ENCODE measurements around the gene PBX2. TPM values are rescaled to one million over a fixed set of nuclear protein-coding genes. Genes with fewer than 3 reads are reported as not detected.

The PBX2 gene
- total RNA-seq, 1 donor from 2014 or later: 36.5 TPM

- Histone ChIP-seq H3K4me1 (peaks cover 39% of the 10 kb centered on the region), H3K4me3 (peak overlapping the region; percentile 82), H3K36me3 (peaks cover 7% of the 10 kb centered on the region), H3K27ac (replicated peaks) (no peak overlapping the region), H3K9me3 (replicated peaks) (no peaks in the 10 kb centered on the region), H3K27me3 (ENCODE audit: low read depth) (peaks cover 52% of the 10 kb centered on the region)
- TF ChIP-seq CTCF (IDR thresholded peaks at IDR 0.05; ENCODE audit: borderline replicate concordance): no peak
- intact Hi-C loops (cut with micrococcal nuclease): no loop called here
- DNase-seq: no peak
Observed at GRCh38 chr6:32151181-32151862, 38.7 kb downstream of the PBX2 start.

- DNase-seq: no peak
- H3K9me3 ChIP-seq (replicated peaks): no peaks in the 10 kb centered on the region
- H3K27ac ChIP-seq (replicated peaks): no peak overlapping the region
- intact Hi-C loops (cut with micrococcal nuclease): no loop called here
- H3K36me3 ChIP-seq: no peaks in the 10 kb centered on the region
- TF ChIP-seq CTCF (IDR thresholded peaks at IDR 0.05; ENCODE audit: borderline replicate concordance): no peak
- peak overlapping the region; percentile 82 for H3K4me3 ChIP-seq
- peaks cover 33% of the 10 kb centered on the region for H3K4me1 ChIP-seq
- H3K27me3 ChIP-seq (ENCODE audit: low read depth): peaks cover 52% of the 10 kb centered on the region
Observed at GRCh38 chr6:32149932-32150870, 39.8 kb downstream of the PBX2 start.

GRCh38 chr6:32149092-32149755 lies 40.8 kb downstream of the PBX2 start:
- intact Hi-C loops (cut with micrococcal nuclease): no loop called here
- no peak for TF ChIP-seq CTCF (IDR thresholded peaks at IDR 0.05; ENCODE audit: borderline replicate concordance)
- Histone ChIP-seq H3K36me3 (no peaks in the 10 kb centered on the region), H3K9me3 (replicated peaks) (no peaks in the 10 kb centered on the region), H3K4me1 (peaks cover 23% of the 10 kb centered on the region), H3K27ac (replicated peaks) (no peak overlapping the region), H3K4me3 (peak overlapping the region; percentile 52), H3K27me3 (ENCODE audit: low read depth) (peaks cover 52% of the 10 kb centered on the region)
- DNase-seq: no peak

- H3K36me3 ChIP-seq: no peaks in the 10 kb centered on the region
- H3K27me3 ChIP-seq (ENCODE audit: low read depth): peaks cover 52% of the 10 kb centered on the region
- H3K4me3 ChIP-seq: peak overlapping the region; percentile 52
- H3K9me3 ChIP-seq (replicated peaks): no peaks in the 10 kb centered on the region
- no peak for TF ChIP-seq CTCF (IDR thresholded peaks at IDR 0.05; ENCODE audit: borderline replicate concordance)
- no peak overlapping the region for H3K27ac ChIP-seq (replicated peaks)
- H3K4me1 ChIP-seq: peaks cover 16% of the 10 kb centered on the region
- intact Hi-C loops (cut with micrococcal nuclease): no loop called here
- DNase-seq: no peak
Observed at GRCh38 chr6:32148289-32149091, 41.5 kb downstream of the PBX2 start.
